Kidney epithelial cell (primary cell): ENCODE results near the gene KIAA0825. TPM values are rescaled to one million over a fixed set of nuclear protein-coding genes. Genes with fewer than 3 reads are reported as not detected.
A peak's percentile ranks its signal among the peaks of the same experiment; 100 is the strongest.

Experiments
- DNase-seq: peaks from one replicate; pipeline ENCODE4 v3.0.0-alpha.2; 2010; ENCODE audit warnings: low read depth
- H3K27me3 ChIP-seq: 2 replicates; pipeline ENCODE4 v1.6.0; 2011; ENCODE audit warnings: low read length; ENCODE audit not compliant: control insufficient read depth, insufficient read depth
- H3K36me3 ChIP-seq: 2 replicates; pipeline ENCODE4 v1.5.1; 2011; ENCODE audit warnings: low read length; ENCODE audit not compliant: control insufficient read depth, insufficient read depth
- H3K4me3 ChIP-seq: 2 replicates; pipeline ENCODE4 v1.5.1; 2011; ENCODE audit warnings: low read depth, mild to moderate bottlenecking, control low read depth, low read length
- total RNA-seq: library from RNA; depleted of rRNA; stranded (reverse); fragments of >200 nt; gene quantifications from 2 replicates; pipeline ENCODE4 v1.2.3, GENCODE V29; 2015
- TF ChIP-seq, protein P1 (sequence below): IDR thresholded peaks from 2 replicates; pipeline ENCODE4 v1.5.1; 2011; ENCODE audit warnings: mild to moderate bottlenecking, moderate library complexity, low read length, control low read depth, inconsistent platforms; ENCODE audit not compliant: insufficient read depth, poor library complexity, severe bottlenecking

The KIAA0825 gene
- total RNA-seq, 1 donor from 2014 or later = 2.7 TPM

DNA sequence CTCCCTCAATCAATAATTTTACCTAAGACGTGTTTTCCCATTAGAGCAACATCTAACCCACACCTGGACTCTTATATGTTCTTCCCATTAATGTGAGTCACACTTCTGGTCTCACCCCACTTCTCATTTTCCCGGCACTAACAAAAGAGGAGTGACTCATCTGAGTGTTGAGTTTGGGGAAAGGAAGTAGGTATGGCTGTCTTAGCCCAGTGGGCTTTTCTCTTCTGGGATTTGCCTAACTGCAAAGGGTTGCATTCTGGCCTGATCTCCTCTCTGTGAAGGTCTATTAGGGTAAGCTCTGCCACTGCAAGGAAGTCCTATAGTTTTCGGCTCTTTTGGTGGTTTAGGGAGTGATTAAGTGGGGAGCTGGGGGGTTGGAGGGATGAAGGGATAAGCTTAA, 195.6 kb downstream of the KIAA0825 start:
- Histone ChIP-seq H3K27me3 (no peaks in the 10 kb centered on the region), H3K36me3 (no peaks in the 10 kb centered on the region), H3K4me3 (no peak overlapping the region)
- TF ChIP-seq, protein P1, sequence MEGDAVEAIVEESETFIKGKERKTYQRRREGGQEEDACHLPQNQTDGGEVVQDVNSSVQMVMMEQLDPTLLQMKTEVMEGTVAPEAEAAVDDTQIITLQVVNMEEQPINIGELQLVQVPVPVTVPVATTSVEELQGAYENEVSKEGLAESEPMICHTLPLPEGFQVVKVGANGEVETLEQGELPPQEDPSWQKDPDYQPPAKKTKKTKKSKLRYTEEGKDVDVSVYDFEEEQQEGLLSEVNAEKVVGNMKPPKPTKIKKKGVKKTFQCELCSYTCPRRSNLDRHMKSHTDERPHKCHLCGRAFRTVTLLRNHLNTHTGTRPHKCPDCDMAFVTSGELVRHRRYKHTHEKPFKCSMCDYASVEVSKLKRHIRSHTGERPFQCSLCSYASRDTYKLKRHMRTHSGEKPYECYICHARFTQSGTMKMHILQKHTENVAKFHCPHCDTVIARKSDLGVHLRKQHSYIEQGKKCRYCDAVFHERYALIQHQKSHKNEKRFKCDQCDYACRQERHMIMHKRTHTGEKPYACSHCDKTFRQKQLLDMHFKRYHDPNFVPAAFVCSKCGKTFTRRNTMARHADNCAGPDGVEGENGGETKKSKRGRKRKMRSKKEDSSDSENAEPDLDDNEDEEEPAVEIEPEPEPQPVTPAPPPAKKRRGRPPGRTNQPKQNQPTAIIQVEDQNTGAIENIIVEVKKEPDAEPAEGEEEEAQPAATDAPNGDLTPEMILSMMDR = no peak
- peak; percentile 61 for DNase-seq

DNA sequence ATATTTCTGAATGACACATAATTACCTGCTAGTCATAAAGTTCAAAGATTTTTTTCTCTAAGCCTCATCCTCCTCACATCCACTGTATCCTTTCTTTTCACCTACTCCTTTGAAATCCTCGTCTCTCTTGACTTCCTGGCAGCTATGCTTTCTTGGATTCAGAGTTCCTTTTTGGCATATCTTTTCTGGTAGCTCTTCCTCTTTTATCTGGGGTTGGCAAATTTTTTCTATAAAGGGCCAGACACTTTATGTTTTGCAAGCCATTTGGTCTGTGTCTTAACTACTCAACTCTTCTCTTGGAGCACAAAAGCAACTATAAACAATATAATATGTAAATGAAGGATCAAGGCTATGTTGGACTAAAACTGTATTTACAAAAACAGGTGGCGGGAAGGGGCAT, 197.5 kb downstream of the KIAA0825 start:
- no peak overlapping the region for H3K4me3 ChIP-seq
- H3K27me3 ChIP-seq = no peaks in the 10 kb centered on the region
- TF ChIP-seq, protein P1 = no peak
- DNase-seq = no peak
- H3K36me3 ChIP-seq = no peaks in the 10 kb centered on the region

DNA sequence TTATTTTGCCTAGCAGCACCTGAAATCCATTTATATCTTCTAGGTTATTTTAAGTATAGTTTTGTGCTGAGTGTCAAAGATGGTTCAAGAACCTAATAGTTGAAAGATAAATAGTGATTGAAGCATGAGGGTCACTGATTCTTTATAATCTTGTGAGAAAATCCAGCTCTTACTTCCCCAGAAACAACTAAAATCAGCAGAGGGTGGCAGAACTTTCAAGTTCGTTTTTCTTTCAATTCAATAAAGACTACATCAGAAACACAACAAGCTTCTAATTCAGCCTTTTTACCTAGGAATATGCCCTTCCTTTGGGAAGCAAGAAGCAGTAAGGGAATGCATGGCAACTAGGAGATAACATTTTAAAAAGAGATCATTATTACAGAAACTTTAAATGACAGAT, 202.6 kb downstream of the KIAA0825 start:
- TF ChIP-seq, protein P1 = no peak
- Histone ChIP-seq H3K36me3 (no peaks in the 10 kb centered on the region), H3K4me3 (no peak overlapping the region), H3K27me3 (no peaks in the 10 kb centered on the region)
- DNase-seq = no peak

DNA sequence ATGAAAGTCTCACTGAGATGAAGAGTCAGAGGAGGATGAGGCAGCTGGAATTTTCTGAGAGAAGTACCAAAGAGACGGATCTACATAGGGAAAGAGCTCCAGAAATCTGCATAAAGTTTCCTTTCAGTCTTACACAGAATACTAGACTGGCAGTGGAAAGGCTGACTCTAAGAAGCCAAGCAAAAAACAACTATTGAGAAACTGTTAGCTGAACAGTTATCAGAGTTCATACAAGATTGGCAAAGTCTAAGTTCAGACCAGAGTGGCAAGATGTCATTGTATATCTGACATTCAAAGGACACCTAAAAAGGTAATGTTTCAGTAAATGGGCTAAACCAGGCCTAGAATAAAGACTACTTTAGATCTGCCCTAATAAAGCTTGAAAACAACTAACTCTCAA, 209.0 kb downstream of the KIAA0825 start:
- TF ChIP-seq, protein P1 = no peak
- no peaks in the 10 kb centered on the region for H3K36me3 ChIP-seq
- DNase-seq = no peak
- H3K27me3 ChIP-seq = no peaks in the 10 kb centered on the region
- no peak overlapping the region for H3K4me3 ChIP-seq

DNA sequence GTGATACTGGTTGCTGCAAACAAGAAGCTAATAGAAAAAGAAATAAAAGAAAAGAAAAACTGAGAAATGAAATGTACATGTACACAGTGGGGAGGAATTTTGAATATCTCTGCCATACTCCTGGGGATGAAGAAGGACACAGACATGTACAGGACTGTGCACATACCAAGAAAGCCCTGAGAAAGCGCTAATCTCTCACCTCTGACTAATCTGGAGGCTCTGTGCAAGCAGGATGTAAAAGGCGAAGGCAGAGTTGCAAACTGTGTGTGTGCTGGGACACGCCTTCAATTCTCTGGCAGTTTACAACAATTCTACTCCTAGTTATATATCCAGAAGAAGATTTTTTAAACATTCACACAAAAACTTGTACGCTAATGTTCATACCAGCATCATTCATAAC, 211.4 kb downstream of the KIAA0825 start:
- no peaks in the 10 kb centered on the region for H3K36me3 ChIP-seq
- TF ChIP-seq, protein P1 = no peak
- no peak for DNase-seq
- H3K27me3 ChIP-seq = no peaks in the 10 kb centered on the region
- H3K4me3 ChIP-seq = no peak overlapping the region

DNA sequence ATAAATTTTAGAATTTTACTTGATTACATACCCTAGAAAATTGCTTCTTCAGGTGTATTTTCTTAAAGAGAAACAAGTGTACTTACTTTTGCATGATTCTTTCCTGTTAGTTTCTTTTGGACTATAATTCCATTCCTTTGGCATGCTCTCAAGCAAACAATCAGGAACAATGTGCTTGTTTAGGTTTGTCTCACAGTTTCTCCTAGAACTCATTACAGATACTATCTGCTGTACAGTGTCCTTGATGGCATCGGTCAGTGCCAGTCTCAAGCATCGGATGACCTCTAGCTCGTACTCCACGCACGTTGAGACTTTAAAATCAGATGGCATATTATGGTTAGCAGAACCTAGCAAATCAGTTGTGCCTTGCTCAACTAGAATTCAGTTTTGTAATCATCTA, 214.9 kb downstream of the KIAA0825 start:
- TF ChIP-seq, protein P1 = no peak
- Histone ChIP-seq H3K27me3 (no peaks in the 10 kb centered on the region), H3K36me3 (no peaks in the 10 kb centered on the region), H3K4me3 (no peak overlapping the region)
- no peak for DNase-seq
